Upper lobe of left lung (tissue), 4 donors: ENCODE data around the gene NEK10.

Experiments
- CTCF ChIP-seq, 6 experiments: fragments of 450-650 bp in 4 of 6; fragments of 200-600 bp in 2 of 6; sonication (generic) in 2 of 6; IDR thresholded peaks; one replicate each; pipeline ENCODE4 v1.5.1; 2016 to 2019; ENCODE audit warnings: antibody characterized with exemption in 6 of 6
- POLR2AphosphoS5 ChIP-seq, 2 donors: sonication (generic); formaldehyde crosslinking; IDR thresholded peaks; one replicate each; pipeline ENCODE4 v1.5.1; 2017; ENCODE audit warnings: antibody characterized with exemption in 2 of 2

- no peak for TF ChIP-seq CTCF (IDR thresholded peaks at IDR 0.05)
- no peak for TF ChIP-seq POLR2AphosphoS5 (IDR thresholded peaks at IDR 0.05)
Observed at GRCh38 chr3:27342267-27342666, 26.9 kb downstream of the NEK10 start.
